Endometrial microvascular endothelial cells (primary cell): ENCODE measurements around the gene FER. TPM values are rescaled to one million over a fixed set of nuclear protein-coding genes. Genes with fewer than 3 reads are reported as not detected.
"Not testable (repeated sequence)": the region's sequence is repeated elsewhere in the genome, so short reads cannot be mapped to it uniquely, and the experiment has no call there.

Experiments
- in situ Hi-C: cut with HindIII; loops from 2 replicates; pipeline ENCODE4 v1.10.0; 2017; ENCODE audit warnings: low sequenced_read_pairs, low pct_unique_long_range_greater_than_20kb; ENCODE audit errors: inconsistent ontology term
- total RNA-seq: library from RNA; depleted of rRNA; stranded (reverse); fragments of >200 nt; gene quantifications from one replicate; pipeline ENCODE4 v1.2.3, GENCODE V29; 2015; ENCODE audit errors: inconsistent ontology term

FER gene
- total RNA-seq, 1 donor from 2014 or later: 21.9 TPM

- in situ Hi-C loops: no loop called here
Measured at GRCh38 chr5:109045710-109046109, 298.0 kb downstream of the FER start.

- in situ Hi-C loops: no loop called here
Measured at GRCh38 chr5:109049565-109049964, 301.9 kb downstream of the FER start.

- in situ Hi-C loops: not testable (repeated sequence)
Measured at GRCh38 chr5:109050321-109050720, 302.6 kb downstream of the FER start.

GRCh38 chr5:109052216-109052615 is 304.5 kb downstream of the FER start:
- in situ Hi-C loops: not testable (repeated sequence)

- in situ Hi-C loops: no loop called here
Measured at GRCh38 chr5:109053995-109054417, 306.3 kb downstream of the FER start.

- in situ Hi-C loops: no loop called here
Measured at GRCh38 chr5:109060378-109061025, 312.8 kb downstream of the FER start.

GRCh38 chr5:109062664-109063063 is 315.0 kb downstream of the FER start:
- in situ Hi-C loops: no loop called here

GRCh38 chr5:109063223-109063622 is 315.5 kb downstream of the FER start:
- in situ Hi-C loops: no loop called here

GRCh38 chr5:109076741-109077140 is 329.0 kb downstream of the FER start:
- in situ Hi-C loops: no loop called here

- in situ Hi-C loops: no loop called here
Measured at GRCh38 chr5:109078448-109078847, 330.8 kb downstream of the FER start.

GRCh38 chr5:109080481-109080880 is 332.8 kb downstream of the FER start:
- in situ Hi-C loops: no loop called here

GRCh38 chr5:109080896-109081295 is 333.2 kb downstream of the FER start:
- in situ Hi-C loops: no loop called here

- in situ Hi-C loops: no loop called here
Measured at GRCh38 chr5:109083937-109084336, 336.2 kb downstream of the FER start.

- in situ Hi-C loops: no loop called here
Measured at GRCh38 chr5:109089191-109089590, 341.5 kb downstream of the FER start.

- in situ Hi-C loops: no loop called here
Measured at GRCh38 chr5:109099081-109099480, 351.4 kb downstream of the FER start.

GRCh38 chr5:109100971-109101370 is 353.3 kb downstream of the FER start:
- in situ Hi-C loops: no loop called here

GRCh38 chr5:109102096-109102690 is 354.5 kb downstream of the FER start:
- in situ Hi-C loops: no loop called here

- in situ Hi-C loops: no loop called here
Measured at GRCh38 chr5:109105631-109106267, 358.1 kb downstream of the FER start.

GRCh38 chr5:109111680-109112079 is 364.0 kb downstream of the FER start:
- in situ Hi-C loops: no loop called here

- in situ Hi-C loops: no loop called here
Measured at GRCh38 chr5:109113608-109114007, 365.9 kb downstream of the FER start.
